HG02884 (cell line): Measurements from ENCODE around the gene LARP4B.

Source experiments
- ATAC-seq: cut with Tn5 transposase; IDR thresholded peaks from one replicate; pipeline ENCODE4 v1.9.1; 2021; ENCODE audit warnings: mild to moderate bottlenecking, moderate library complexity; ENCODE audit not compliant: unreplicated experiment

LARP4B gene

DNA sequence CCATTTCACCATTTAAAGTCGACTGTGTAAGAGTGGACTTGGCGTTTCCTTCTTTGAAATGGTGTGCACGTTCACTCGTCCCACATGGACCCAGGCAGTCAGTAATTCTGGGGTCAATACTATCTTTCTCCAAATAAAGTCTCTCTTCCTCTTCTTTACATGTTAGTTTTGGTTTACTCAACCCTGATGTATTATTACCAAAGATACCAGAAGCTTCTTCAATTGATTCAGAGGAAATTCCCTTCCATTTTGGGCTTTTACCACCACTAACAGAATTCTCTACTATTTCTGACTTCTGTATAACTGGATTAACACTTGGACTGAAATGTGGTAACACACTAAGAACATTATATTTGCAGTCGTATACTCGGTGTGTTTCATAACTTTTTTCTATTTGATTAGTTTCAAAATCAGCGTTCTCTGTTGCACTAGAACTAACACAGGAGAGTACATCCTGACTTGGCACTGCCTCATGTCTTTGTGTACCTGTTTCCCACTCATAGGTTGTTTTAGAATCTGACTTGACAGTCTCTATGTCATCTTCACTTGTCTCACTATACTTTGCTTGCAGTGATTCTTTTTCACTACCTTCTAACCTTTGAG is 60.8 kb downstream of the LARP4B start:
- ATAC-seq: no peak

GRCh38 chr10:869171-869570 is 62.3 kb downstream of the LARP4B start:
- no peak for ATAC-seq

- no peak for ATAC-seq
Measured at GRCh38 chr10:867807-868206, 63.7 kb downstream of the LARP4B start.

DNA sequence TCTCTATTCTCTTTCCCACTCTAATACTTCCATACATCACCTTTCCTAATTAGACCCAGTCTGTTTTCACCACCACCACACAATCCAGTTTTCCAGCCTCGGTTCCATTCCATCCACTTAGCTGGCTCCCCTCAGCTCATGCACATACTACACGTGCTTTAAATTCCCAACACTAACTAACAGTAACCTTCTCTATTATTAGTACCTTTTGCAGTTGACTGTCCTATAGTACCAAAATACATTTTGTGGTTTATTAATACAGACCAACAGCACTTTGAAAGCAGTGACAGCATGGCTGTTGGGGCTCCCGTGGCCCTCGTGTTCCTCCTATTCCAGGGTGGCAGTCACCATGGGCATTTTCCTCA is 64.9 kb downstream of the LARP4B start:
- ATAC-seq: no peak

DNA sequence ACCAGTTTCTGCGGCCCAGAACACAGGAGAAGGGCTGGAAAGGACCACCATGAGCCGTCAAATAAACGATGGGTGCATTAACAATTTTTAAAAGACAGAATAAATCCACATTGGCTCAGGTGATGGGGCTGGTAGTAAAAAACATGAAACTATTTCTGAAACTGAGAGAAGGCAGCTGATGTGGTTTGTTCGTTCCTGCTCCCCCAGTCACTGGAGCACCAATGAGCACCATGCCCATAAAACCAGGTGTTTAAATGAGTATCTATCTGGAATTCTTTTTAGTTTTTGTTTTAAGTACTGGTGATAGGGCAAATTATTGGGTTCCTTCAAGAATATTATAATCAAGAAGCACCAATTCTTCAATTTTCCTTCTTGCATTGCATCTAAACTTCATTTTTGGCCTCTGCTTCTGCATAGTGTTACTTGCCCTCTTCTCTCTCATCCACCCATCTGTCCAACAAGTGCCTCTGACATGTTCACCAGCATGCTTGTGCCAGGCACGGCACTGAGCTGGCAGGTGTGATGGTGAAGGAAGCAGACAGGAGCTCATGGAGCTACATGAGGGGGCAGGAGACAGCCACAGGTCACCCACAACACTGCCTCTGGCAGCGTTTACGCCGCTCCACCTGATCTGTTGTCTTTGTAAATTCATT is 65.5 kb downstream of the LARP4B start:
- ATAC-seq: no peak

GRCh38 chr10:865257-865656 is 66.2 kb downstream of the LARP4B start:
- ATAC-seq: no peak

GRCh38 chr10:860519-860918 is 71.0 kb downstream of the LARP4B start:
- ATAC-seq: no peak

GRCh38 chr10:856416-857157 is 74.9 kb downstream of the LARP4B start:
- ATAC-seq: no peak

- no peak for ATAC-seq
Measured at GRCh38 chr10:855671-856070, 75.8 kb downstream of the LARP4B start.

DNA sequence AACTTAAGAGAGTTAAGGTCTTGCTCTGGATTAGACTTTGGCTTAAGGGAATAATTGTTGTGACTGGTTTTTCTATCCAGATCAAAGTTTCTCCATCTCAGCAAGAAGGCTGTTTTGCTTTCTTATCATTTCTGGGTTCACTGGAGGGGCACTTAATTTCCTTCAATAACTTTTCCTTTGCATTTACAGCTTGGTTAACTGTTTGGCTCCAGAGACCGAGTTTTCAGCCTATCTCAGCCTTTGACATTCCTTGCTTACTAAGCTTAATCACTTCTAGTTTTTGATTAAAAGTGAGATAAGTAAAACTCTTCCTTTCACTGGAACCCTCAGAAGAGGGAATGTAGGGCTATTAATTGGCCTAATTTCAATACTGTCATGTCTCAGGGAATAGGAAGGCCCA is 76.4 kb downstream of the LARP4B start:
- ATAC-seq: no peak

- ATAC-seq: no peak
Measured at GRCh38 chr10:853017-853416, 78.5 kb downstream of the LARP4B start.

DNA sequence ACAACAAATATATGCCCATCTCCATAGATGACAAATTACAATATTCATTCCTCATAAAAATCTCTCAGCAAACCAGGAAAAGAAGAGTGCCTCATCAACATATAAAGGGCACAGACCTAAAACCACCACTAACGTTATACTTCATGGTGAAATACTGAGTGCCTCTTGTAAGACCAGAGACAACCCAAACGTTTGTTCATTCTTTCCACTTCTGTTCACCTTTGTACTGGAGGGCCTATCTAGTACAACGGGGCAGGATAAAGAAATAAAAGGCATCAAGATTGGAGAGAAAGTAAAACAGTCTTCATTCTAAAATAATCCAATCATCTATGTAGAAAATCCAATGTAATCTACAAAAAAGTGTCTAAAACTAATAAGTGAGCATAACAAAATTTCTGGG is 79.1 kb downstream of the LARP4B start:
- peak; percentile 34 for ATAC-seq

- peak; percentile 96 for ATAC-seq
Measured at GRCh38 chr10:851901-852300, 79.6 kb downstream of the LARP4B start.

DNA sequence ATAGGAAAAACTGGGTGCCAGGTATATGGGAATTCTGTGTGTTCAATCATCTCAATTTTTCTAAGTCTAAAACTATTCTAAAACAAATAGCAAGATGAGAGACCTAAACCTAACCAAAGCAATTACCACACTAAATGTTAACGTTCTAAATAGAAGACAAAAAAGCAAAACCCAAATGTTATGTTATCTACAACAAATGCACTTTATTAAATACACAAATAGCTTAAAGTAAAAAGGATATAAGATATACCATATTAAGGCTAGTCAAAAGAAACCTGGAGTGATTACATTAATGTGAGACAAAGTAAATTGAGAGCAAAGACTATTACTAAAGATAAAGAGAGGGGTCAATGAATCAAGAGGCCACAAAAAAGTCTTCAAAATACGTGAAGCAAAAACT is 81.4 kb downstream of the LARP4B start:
- no peak for ATAC-seq

- ATAC-seq: no peak
Measured at GRCh38 chr10:847868-848267, 83.6 kb downstream of the LARP4B start.

DNA sequence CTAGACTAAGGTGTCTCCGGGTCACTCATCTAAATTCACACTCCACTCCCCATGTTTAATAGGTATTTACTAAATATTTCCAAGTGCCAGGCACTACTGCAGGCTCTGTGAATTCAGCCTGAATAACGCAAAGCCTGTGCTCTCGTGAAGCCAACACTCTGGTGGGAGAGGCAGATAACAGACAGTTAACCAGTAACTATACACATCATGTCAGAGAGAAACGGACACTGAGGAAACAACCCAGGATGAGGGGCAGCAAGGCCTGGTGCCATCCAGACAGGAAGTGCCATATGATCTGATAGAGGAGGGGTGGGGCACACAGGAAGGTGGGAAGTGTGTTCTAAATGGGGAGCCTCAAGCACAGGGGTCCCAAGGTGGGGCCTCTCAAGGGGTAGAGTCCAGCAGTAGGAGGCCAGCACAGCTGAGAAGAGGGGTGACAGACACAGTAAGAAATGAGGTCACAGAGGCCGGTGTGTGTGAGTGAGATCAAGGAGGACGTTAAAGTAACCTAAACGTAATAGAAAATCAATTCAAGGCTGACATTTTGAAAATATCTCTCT is 85.3 kb downstream of the LARP4B start:
- no peak for ATAC-seq

GRCh38 chr10:845526-845925 is 86.0 kb downstream of the LARP4B start:
- ATAC-seq: no peak

- ATAC-seq: no peak
Measured at GRCh38 chr10:844552-844951, 87.0 kb downstream of the LARP4B start.

DNA sequence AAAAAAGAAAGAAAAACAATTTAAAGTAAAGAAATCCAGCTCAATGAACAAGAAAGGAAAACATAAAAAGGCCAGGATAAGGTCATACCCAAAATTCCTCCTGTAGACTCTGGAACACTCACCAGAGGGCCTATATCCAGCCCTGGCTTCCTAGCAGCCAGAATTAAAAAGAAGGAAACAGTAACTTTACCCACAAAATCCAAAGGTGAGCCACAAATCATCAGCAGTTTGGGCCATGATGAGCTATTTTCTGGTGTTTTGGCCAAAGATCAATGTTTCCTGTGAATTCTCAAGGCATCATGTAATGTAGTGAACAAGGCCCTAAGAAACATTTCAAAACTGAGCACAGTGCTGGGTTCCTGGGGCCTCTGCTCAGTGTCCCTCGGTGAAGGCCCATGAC is 87.8 kb downstream of the LARP4B start:
- no peak for ATAC-seq

DNA sequence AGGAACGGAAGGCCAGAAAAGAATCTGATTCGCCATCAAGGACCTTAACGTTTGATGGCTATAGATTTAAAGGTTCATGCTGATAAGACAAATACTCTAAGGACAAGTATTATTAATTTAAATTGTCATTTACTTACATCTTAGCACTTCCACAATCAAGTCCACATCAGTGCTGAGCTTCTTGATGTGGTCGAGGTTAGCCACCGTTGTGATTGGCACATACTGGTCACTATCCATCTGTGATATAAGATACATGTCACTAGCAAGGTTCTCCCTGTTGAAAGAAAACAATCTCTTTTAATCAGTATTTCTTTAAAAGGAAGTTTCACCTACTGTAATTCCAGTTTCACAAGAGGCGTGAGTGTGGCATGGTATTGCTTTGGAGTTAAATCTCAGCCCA is 88.7 kb downstream of the LARP4B start:
- no peak for ATAC-seq

DNA sequence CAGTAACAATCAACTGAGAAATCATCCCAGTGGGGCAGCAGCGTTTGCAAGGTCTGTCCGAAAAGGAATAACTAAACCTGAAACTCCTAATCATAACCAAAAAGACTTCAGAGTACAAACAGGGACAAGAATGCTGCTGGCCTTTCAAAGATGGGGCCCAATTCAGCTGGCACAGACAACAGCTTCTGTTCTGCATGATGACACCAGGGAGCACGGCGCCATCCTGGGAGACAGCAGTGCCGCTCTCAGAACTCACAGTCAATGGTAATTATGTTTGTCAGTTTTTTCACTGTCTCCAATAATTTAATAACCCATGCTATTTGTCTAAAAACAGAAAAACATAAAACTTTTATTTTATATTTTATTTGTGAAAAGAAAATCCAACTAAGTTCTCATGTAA is 90.0 kb downstream of the LARP4B start:
- no peak for ATAC-seq

- ATAC-seq: no peak
Measured at GRCh38 chr10:839550-840205, 91.8 kb downstream of the LARP4B start.
